Activated T-cell treated with anti-CD3 and anti-CD28 coated beads for 4 hours (primary cell): Measurements from ENCODE around the gene MAP1B.

Source experiments
- DNase-seq: peaks from one replicate; pipeline ENCODE4 v3.0.0-alpha.2; 2020

Gene MAP1B

GRCh38 chr5:72101828-72102227 is 5.4 kb upstream of the MAP1B start:
- no peak for DNase-seq

DNA sequence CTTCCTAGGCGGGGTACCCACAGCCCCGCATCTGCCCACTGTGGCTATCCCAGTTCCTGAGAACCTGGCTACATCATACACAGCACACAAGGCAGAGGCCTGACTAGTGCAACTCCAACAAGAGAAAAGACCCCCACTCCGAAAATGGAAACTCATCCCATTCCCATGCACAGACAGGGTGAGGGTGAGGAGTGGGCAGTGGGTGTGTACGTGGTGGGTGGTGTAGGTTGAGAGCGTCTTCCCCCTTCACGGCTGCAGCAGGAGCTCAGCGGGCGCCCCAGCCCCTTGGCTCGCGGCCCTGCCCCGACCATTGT is 501 bp upstream of the MAP1B start:
- DNase-seq: no peak

DNA sequence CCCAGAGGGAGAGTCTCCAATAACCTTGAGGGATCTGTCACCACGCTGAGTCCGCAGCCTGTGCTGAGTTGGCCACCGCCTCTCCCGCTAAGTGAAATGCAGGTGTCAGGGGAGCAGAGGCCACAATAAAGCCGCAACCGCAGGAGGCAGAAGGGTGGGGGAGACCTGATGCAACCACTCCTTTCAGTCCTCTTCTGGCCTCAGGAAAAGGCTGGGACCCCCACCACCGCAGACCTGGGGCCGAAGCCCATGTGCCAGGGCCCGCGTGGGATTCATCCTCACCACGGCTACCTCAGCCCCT is 576 bp downstream of the MAP1B start:
- no peak for DNase-seq

GRCh38 chr5:72108202-72109061 is 1.2 kb downstream of the MAP1B start:
- DNase-seq: no peak

DNA sequence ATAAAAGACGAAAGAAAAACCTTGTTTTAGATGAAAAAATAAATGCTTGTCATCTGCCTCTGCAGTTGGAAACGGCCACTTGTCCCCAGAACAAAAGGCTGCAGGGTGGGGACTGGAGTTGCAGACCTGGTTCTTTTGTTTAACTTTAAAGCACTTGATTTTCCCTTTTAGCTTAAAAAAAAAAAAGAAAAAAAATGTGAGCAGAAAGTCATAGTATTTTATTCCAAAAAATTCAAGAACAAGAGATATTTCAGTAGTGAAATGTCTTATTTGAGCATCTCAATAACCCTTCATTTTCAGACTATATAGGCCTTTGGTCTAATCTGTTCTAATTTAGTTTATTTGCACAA is 1.8 kb downstream of the MAP1B start:
- DNase-seq: no peak

DNA sequence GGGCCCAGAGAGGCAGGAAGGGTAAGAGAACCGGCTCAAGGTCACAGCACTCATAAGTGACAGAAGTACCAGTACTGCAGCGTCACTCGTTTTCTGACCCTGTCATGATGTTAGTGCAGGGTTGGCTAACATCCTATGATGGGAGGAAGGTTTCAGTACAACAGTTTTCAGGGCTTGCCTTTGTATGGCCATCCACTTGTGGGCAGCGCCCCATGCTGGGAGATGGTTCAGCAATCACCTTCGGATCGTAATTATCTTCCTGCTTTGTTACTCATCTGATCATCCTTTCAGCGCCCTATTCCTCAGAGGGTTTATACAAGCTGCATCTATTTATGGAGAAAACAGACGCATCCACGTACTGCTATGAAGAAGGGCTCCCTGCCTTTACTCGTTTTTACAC is 2.4 kb downstream of the MAP1B start:
- no peak for DNase-seq

GRCh38 chr5:72110394-72111013 is 3.2 kb downstream of the MAP1B start:
- DNase-seq: no peak

GRCh38 chr5:72112389-72112788 is 5.1 kb downstream of the MAP1B start:
- no peak for DNase-seq

DNA sequence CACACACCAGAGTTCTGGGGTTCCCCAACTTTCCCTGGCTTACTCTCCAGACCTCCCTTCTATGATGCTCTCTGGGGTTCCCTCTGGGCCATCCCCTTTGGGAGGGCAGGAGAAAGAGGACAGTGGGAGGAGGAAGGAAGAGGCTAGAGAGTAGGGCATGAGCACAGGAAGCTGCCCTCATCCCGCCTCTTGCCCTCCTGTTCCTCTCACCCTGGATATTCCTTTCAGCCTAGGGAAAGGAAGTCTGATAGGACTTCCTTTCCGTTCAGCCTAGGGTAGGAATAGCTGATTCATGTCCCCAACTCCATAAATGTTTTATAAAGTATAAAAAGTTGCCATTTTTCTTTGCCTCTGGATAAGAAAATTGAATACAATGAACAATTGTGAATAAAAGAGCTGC is 7.4 kb downstream of the MAP1B start:
- DNase-seq: no peak

DNA sequence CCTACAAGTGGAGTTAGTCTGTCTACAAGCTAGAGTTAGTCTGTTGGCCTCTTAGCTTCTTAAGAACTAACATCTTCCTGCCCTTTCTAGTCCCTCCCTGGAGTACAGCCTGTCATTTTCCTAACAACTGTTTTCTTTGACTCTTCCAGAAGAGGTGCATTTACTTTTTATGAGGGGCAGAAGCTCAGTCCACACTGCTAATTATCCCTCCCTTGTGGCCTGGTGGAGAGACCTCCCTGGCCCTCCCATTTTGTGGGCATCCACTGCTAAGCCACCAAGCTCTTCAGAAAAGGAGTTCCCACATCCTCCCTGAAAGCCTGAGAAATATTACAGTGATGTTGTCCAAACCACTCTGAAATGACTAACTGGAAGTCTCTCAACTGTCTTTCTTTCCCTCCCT is 8.0 kb downstream of the MAP1B start:
- DNase-seq: no peak

DNA sequence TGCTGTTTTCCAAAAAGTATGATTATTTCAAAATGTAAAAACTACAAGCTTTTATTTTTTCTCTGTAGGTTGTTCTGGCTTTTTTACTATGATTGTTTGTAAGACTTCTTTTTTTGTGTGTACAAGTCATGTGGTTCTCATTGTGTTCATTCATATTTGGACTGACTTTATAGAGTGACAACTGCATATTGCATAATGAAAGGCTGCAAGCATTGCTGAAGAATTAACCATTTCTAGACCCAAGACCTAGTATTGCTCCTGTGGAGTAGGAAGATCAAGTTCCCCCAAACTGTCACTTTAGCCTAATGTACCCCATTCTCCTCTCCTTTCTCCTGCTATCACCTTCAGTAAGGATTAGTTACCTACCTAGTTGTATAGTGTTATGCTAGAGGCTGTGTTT is 10.0 kb downstream of the MAP1B start:
- DNase-seq: no peak

DNA sequence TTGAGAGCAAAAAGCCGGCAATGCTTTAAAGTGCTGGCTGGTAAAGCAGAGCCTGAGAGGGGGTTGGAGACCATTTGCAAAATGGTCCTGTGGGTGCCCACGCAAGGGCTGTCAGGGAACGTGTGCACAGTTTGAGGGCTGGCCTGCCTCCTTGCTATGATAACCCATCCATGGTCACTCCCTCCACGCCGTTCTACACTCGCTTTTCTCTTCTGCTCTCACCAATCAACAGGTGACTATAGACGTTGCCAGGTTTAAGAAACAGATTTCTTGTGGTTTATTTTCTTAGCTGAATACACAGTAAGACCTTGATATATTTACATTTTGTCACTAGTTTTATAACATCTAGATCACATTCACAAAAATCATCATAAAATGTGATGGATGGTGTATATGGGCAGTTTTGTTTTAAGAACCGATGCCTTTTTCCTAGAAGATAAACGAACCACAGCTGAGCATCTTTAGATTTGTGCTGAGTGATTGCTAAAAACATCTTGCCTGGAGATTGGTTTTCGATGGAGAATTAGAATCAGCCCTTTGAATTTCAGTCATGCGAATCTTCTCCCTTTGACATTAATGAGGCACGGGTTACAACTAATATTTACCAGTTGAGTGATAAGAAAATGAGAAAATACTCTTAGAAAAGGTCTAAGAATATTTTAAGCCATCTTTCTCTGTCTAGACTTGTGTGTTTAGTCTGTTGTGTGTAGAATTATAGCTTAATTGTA is 13.9 kb downstream of the MAP1B start:
- no peak for DNase-seq

- no peak for DNase-seq
Observed at GRCh38 chr5:72121780-72122445, 14.6 kb downstream of the MAP1B start.

DNA sequence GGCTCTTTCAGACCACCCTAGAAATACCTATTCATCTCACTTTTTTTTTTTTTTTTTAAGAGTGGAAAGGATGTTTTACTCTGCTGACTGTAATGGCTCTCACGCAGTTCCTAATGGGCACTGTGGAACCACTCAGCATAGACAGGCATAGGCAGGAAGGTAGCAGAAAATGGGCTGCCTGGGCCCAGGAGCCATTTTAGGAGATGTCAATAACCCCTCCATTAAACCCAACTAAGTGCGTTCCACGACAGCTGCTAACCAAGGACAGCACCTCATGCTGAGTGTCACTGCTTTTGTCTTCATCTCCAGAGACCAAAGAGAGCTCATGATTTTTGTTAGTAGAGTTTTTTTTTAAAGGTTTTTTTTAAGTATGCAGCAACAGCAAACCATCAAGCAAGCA is 15.3 kb downstream of the MAP1B start:
- no peak for DNase-seq

- DNase-seq: no peak
Observed at GRCh38 chr5:72123764-72124376, 16.6 kb downstream of the MAP1B start.

- DNase-seq: no peak
Observed at GRCh38 chr5:72125271-72125940, 18.1 kb downstream of the MAP1B start.

GRCh38 chr5:72125941-72126620 is 18.8 kb downstream of the MAP1B start:
- no peak for DNase-seq

GRCh38 chr5:72126796-72127195 is 19.5 kb downstream of the MAP1B start:
- no peak for DNase-seq

- no peak for DNase-seq
Observed at GRCh38 chr5:72129725-72130124, 22.4 kb downstream of the MAP1B start.

DNA sequence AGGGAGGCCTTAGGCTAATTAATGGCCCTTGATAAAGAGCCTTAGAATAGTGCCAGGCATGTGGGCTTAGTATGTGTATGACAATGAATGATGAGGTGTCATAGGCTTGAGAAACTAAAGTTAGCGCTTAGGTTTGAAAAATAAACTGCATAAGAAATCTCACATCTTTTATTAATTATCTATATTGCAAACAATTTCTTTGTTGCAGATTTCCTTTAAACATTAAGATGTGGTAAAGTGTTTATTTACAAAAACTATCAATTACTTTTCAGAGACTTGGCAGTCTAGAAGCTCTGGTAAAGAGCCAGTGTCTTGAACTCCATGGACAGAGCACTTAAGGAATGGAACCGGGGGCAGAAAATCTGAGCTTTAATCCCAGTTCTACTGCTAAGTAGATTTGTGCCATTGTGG is 23.1 kb downstream of the MAP1B start:
- no peak for DNase-seq

DNA sequence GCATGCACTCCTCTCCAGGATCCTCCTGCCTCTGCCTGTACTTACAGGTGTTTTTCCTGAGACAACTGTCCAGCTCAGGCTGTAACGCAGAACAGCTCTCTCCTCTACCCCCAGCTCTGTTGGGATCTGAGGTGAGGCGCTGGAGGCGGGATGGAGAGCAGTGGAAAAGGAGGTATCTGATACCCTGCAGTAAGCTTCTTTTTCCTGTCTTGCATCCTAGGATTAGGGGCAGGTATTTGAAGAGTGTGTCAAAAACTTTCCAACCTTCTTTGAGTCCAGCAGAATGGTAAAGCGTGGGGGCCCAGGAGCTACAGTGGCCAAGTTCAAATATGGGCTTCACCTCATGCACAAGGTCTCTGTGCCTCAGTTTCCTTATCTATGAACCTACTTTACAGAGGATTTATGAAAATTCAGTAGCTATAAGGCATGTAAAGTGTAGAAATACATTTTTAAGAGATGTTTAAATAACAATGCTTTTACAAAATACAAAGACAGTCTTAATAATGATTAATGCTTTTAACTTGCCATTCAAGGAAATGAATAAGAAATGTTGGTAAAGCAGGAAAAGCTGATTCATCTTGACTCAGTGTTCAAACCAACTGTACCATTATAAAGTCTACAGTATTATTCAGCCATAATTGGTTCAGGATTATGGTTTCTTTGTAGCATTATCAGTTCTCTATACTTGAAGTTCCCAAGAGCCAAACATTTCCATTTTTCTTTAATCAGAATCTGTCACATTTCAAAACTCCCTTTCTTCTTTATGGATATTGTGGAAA is 26.1 kb downstream of the MAP1B start:
- DNase-seq: no peak
